SK-N-SH (cell line): ENCODE results near the gene TUBGCP2. TPM values are rescaled to one million over a fixed set of nuclear protein-coding genes. Genes with fewer than 3 reads are reported as not detected.

Experiments used
- CTCF ChIA-PET: fragments of 300-600, 350-600 bp; formaldehyde crosslinking; extraction: SDS; loops from one replicate; lab custom pipeline; 2021; lab: Yijun Ruan, JAX
- POLR2A ChIA-PET: fragments of 350-600 bp; sonication (Branson Sonifier 250); formaldehyde crosslinking; extraction: SDS; loops from one replicate; lab custom pipeline; 2020; ENCODE audit warnings: antibody characterized with exemption, inconsistent platforms; lab: Yijun Ruan, JAX
- DNase-seq: peaks from one replicate; pipeline ENCODE4 v3.0.0; 2012
- H2AFZ ChIP-seq: fragments of 200-600 bp; sonication (generic); 2 replicates; pipeline ENCODE4 v1.8.1; 2016; ENCODE audit warnings: antibody characterized with exemption, mild to moderate bottlenecking, low read depth
- H3F3A ChIP-seq: fragments of 200-600 bp; sonication (generic); replicated peaks from 2 replicates; pipeline ENCODE3; 2016; ENCODE audit warnings: antibody characterized with exemption, mild to moderate bottlenecking; ENCODE audit not compliant: insufficient read depth
- H3K27ac ChIP-seq, 2 experiments: fragments of 200-500 bp in 1 of 2; fragments of 200-600 bp in 1 of 2; sonication (Bioruptor generic) in 1 of 2; sonication (generic), shearing (Covaris generic) in 1 of 2; 2 replicates each; pipeline versions ENCODE4 v1.5.1 to v1.6.1; 2014 to 2016; ENCODE audit warnings: low read depth in 2 of 2, inconsistent platforms in 1 of 2, low read length in 1 of 2, mild to moderate bottlenecking in 1 of 2, mixed read lengths in 1 of 2
- H3K27me3 ChIP-seq: fragments of 200-600 bp; sonication (generic), shearing (Covaris generic); 2 replicates; pipeline ENCODE4 v1.6.1; 2016; ENCODE audit warnings: mixed run types; ENCODE audit not compliant: insufficient read depth
- H3K36me3 ChIP-seq, 2 experiments: fragments of 200-500 bp in 1 of 2; fragments of 200-600 bp in 1 of 2; sonication (Bioruptor generic) in 1 of 2; sonication (generic) in 1 of 2; replicated peaks in 1 of 2; 2 replicates each; pipeline versions ENCODE3 to v1.5.1; 2014 to 2016; ENCODE audit warnings: low read length in 1 of 2, mild to moderate bottlenecking in 1 of 2; ENCODE audit not compliant: insufficient read depth in 2 of 2, control insufficient read depth in 1 of 2
- H3K4me1 ChIP-seq, 2 experiments: fragments of 200-500 bp in 1 of 2; fragments of 200-600 bp in 1 of 2; sonication (Bioruptor generic) in 1 of 2; sonication (generic), shearing (Covaris generic) in 1 of 2; 2 replicates each; pipeline versions ENCODE4 v1.5.1 to v1.6.1; 2014 to 2016; ENCODE audit warnings: low read depth in 1 of 2, low read length in 1 of 2, mixed run types in 1 of 2; ENCODE audit not compliant: insufficient read depth in 2 of 2, control insufficient read depth in 1 of 2
- H3K4me2 ChIP-seq: fragments of 200-600 bp; sonication (generic), shearing (Covaris generic); 2 replicates; pipeline ENCODE4 v1.6.1; 2017; ENCODE audit warnings: mixed run types
- H3K4me3 ChIP-seq, 2 experiments: fragments of 200-500 bp in 1 of 2; fragments of 200-600 bp in 1 of 2; sonication (Bioruptor generic) in 1 of 2; sonication (generic), shearing (Covaris generic) in 1 of 2; 2 replicates each; pipeline versions ENCODE4 v1.5.1 to v1.8.1; 2014 to 2016; ENCODE audit warnings: low read depth in 2 of 2, inconsistent platforms in 1 of 2, low read length in 1 of 2, mild to moderate bottlenecking in 1 of 2, mixed read lengths in 1 of 2, moderate library complexity in 1 of 2
- H3K79me2 ChIP-seq: fragments of 200-600 bp; sonication (generic); 2 replicates; pipeline ENCODE4 v1.8.1; 2017; ENCODE audit warnings: mild to moderate bottlenecking; ENCODE audit not compliant: insufficient read depth
- H3K9ac ChIP-seq: fragments of 200-600 bp; sonication (generic); 2 replicates; pipeline ENCODE4 v1.6.1; 2017; ENCODE audit warnings: mixed run types
- H3K9me2 ChIP-seq: fragments of 200-600 bp; sonication (generic); 2 replicates; pipeline ENCODE4 v1.6.1; 2017; ENCODE audit warnings: mixed run types
- H3K9me3 ChIP-seq: fragments of 200-600 bp; sonication (generic); 2 replicates; pipeline ENCODE4 v1.6.1; 2017; ENCODE audit warnings: mixed run types, mild to moderate bottlenecking, moderate library complexity
- H4K20me1 ChIP-seq: fragments of 200-600 bp; sonication (generic); 2 replicates; pipeline ENCODE4 v1.6.1; 2017; ENCODE audit warnings: mild to moderate bottlenecking, mixed run types; ENCODE audit not compliant: insufficient read depth
- CTCF ChIP-seq: fragments of 200-600 bp; sonication (generic); IDR thresholded peaks from 2 replicates; pipeline ENCODE4 v1.6.1; 2017; ENCODE audit warnings: antibody characterized with exemption, mild to moderate bottlenecking, moderate library complexity
- FOXJ3 ChIP-seq: sonication (generic); formaldehyde crosslinking; IDR thresholded peaks from 2 replicates; pipeline ENCODE4 v1.5.1; 2020; ENCODE audit warnings: mild to moderate bottlenecking, missing genetic modification reagents
- FOXM1 ChIP-seq: IDR thresholded peaks from 2 replicates; pipeline ENCODE4 v1.4.0; 2012; ENCODE audit warnings: low read depth, mild to moderate bottlenecking
- PBX3 ChIP-seq: IDR thresholded peaks from 2 replicates; pipeline ENCODE4; 2012
- REST ChIP-seq: IDR thresholded peaks from 2 replicates; pipeline ENCODE4 v1.6.1; 2012; ENCODE audit warnings: mild to moderate bottlenecking, low read depth, low read length, moderate library complexity
- SIN3A ChIP-seq: IDR thresholded peaks from 2 replicates; pipeline ENCODE4 v1.6.1; 2012; ENCODE audit warnings: low read depth, mild to moderate bottlenecking, low read length, moderate library complexity, borderline replicate concordance
- TAF1 ChIP-seq: IDR thresholded peaks from 2 replicates; pipeline ENCODE4 v1.6.1; 2012; ENCODE audit warnings: low read depth, mild to moderate bottlenecking, low read length, moderate library complexity, borderline replicate concordance
- USF2 ChIP-seq: fragments of 150-350 bp; IDR thresholded peaks from 2 replicates; pipeline ENCODE4 v1.6.1; 2017; ENCODE audit warnings: antibody characterized with exemption, low read length, low read depth, borderline replicate concordance
- ZBTB33 ChIP-seq: IDR thresholded peaks from 2 replicates; pipeline ENCODE4 v1.4.0; 2012; ENCODE audit warnings: low read depth, borderline replicate concordance
- WGBS: methylation state at CpG from one replicate; pipeline ENCODE4 v1.1.6; 2017; ENCODE audit warnings: low lambda C conversion rate; 5-methylcytosine and 5-hydroxymethylcytosine counted together
- polyA plus RNA-seq, 3 experiments: library from polyadenylated mRNA; depleted of rRNA; stranded (reverse); fragments of >200 nt; gene quantifications; 2 replicates each; pipeline ENCODE4 v1.2.3, GENCODE V29; 2012

TUBGCP2 gene
- polyA plus RNA-seq, 1 of the 3 experiments (the other 2 are of a cell fraction): 49.1 TPM

- H3K36me3 ChIP-seq: peaks cover 0 to 3% of the 10 kb centered on the region in 2 experiments
- POLR2A ChIA-PET: no interaction called here
- H3K9ac ChIP-seq: no peak overlapping the region
- no peak overlapping the region for H3K4me3 ChIP-seq
- CTCF ChIA-PET: interaction anchor here (0.8 to 1.1 kb wide), 2 partner anchors 25 to 46 kb away, joined by 3 to 5 read pairs; no protein-coding TSS in a partner anchor
- no peak overlapping the region for H3K27ac ChIP-seq
- 93% methylated on average over 11 of the region's 16 CpGs for WGBS
- DNase-seq: no peak
- peaks cover 0 to 26% of the 10 kb centered on the region in 2 experiments; a peak in 1 of 4 replicates for H3K4me1 ChIP-seq
- H3K9me3 ChIP-seq: no peaks in the 10 kb centered on the region
- H4K20me1 ChIP-seq: no peaks in the 10 kb centered on the region
- no peaks in the 10 kb centered on the region for H3K27me3 ChIP-seq
- H3K79me2 ChIP-seq: no peaks in the 10 kb centered on the region
- no peak overlapping the region for H3K4me2 ChIP-seq
- no peaks in the 10 kb centered on the region for H3K9me2 ChIP-seq
- no peak overlapping the region for H2AFZ ChIP-seq
- no peaks in the 10 kb centered on the region for H3F3A ChIP-seq
- TF ChIP-seq SIN3A (no peak), USF2 (no peak), REST (no peak), TAF1 (no peak), FOXJ3 (CRISPR knock-in tag) (no peak), PBX3 (no peak), FOXM1 (no peak), CTCF (no peak), ZBTB33 (no peak)
Observed at GRCh38 chr10:133353988-133354605, 45.4 kb upstream of the TUBGCP2 start.
